ENCODE measurements around the gene ALDH1A2.
"Not testable (repeated sequence)": the region's sequence is repeated elsewhere in the genome, so short reads cannot be mapped to it uniquely, and the experiment has no call there.

The ALDH1A2 gene

DNA sequence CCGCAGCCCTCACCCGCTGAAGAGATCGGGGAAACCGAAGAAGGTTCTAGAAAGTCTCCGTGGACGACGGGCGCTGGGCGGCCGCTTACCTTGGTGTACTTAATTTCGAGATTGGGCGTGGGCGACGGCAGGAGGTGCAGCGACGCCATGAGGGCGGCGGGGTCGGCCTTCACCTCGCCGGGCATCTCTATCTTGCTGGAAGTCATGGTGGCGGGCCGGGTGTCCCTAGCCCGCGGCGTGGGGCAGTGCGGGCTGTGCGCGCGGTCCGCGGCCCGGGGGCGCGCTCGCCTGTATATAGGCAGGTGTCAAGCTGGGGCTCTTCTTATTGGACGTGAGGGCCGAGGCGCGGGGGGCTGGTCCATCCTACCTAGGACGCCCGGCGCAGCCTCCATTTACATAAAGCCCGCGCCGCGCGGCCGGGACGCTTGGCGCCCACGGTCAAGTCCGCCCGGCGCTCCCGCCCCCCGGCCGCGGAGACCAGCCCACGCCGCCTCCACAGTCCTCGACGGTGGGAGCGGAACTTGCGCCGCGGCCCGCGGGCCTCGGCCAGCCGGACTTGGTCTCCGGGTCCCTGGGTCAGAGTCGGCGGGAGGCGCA lies at the start of gene ALDH1A2:
Gene ALDH1A2 (minus strand): TSS at position 267 of the 597 bp plus-strand sequence. CDS start 61 bp downstream, at position 206.
- DNase-seq: no peak

DNA sequence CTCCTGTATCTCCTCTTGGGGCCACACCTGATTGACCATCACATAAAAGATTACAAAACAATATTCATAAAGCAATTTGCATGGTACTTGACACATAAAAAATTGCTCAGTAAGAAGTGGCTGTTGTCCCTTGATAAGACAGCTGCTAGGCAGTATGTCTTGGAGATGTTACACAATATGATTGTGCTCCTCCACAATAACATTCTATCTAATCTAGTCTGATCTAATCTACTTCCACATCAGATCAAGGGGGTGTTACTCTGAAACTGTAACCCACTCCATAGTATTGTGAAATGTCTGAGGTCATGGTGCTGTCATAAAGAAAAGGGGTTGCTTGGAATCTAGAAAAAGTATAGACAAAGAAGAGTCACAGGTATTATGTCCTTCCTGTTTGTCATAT lies 49.3 kb upstream of the ALDH1A2 start:
- DNase-seq: no peak

- DNase-seq: no peak
Measured at GRCh38 chr15:58114388-58114787, 48.9 kb upstream of the ALDH1A2 start.

- DNase-seq: not testable (repeated sequence)
Measured at GRCh38 chr15:58113358-58113757, 47.8 kb upstream of the ALDH1A2 start.

DNA sequence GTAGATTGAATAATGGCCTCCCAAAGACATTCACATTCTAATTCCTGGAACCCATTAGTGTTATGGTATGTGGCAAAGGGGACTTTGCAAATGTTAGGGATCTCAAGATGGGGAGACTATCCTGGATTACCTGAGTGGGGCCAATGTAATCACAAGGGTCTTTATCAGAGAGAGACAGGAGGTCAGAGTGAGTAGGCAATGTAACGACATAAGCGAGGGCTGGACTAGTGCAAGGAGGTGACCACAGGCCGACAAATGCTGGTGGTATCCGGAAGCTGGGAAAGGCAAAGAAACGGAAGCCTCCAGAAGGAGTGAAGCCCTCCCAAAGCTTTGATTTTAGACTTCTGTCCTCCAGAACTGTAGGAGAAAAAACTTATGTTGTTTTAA lies 46.2 kb upstream of the ALDH1A2 start:
- no peak for DNase-seq

DNA sequence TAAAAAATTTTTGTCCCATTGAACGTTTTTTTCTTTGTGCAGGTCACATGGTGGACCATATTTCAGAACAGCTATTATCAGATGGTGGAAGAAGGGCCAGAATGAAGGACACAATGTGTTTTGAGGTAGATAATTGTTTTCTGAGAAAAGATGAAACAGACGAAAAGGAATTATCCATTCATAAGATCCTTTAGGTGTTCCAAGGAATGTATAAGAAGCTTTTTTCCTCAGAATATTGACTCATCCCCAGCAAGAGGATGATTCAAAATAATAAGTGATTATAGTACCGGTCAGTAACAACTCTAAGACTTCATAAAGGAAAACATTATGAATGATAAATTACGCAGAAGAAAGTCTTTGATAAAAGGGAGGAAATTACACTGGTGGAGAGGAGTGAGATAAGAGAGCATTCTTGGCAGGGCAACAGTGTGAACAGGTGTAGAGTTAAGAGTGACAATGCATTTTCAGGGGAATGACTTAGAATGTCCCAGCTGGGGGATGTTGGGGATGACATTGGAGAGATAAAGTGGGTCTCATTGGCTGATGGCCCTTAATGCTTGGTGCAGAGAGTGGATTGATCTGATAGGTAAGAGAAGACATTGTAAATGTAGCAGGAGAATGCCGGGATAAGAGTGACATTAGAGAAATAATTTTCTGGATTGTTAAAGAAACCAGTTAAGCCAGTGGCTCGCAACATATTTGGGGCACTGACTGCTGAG lies 45.6 kb upstream of the ALDH1A2 start:
- no peak for DNase-seq

GRCh38 chr15:58109419-58109818 lies 43.9 kb upstream of the ALDH1A2 start:
- no peak for DNase-seq

DNA sequence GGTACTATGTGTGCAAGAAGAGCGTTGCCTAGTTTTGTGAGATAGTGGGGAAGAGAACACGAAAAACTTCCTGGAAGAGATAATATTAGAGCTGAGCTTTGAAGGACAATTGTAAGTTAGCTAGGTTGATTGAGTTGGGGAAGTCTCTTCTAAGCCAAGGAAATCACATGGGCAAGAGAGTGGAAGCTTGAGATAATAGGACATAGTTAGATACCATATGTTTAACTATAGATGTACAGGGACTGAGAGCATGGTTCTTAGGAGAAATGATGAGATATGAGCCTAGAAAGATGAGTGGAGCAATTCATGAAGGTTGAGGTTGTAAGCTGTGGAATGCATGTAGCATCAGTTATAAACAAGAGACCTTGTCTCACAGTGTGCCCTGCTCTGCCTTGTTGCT lies 42.6 kb upstream of the ALDH1A2 start:
- DNase-seq: no peak

DNA sequence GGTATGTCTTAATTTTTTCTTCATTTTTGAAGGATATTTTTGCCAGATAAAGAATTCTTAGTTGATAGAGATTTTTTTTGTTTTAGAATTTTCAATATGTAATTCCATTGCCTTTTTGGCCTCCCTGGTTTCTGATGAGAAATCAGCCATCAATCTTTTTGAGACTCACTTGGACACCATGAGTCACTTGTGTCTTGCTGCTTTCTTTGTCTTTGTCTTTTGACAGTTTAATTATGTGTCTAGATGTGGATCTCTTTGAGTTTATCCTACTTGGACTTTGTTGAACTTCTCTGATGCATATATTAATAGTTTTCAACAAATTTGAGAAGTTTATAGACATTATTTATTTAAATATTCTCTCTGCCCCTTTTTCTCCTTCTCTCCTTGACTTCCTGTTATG lies 38.0 kb upstream of the ALDH1A2 start:
- no peak for DNase-seq

GRCh38 chr15:58096529-58097084 lies 31.1 kb upstream of the ALDH1A2 start:
- no peak for DNase-seq

DNA sequence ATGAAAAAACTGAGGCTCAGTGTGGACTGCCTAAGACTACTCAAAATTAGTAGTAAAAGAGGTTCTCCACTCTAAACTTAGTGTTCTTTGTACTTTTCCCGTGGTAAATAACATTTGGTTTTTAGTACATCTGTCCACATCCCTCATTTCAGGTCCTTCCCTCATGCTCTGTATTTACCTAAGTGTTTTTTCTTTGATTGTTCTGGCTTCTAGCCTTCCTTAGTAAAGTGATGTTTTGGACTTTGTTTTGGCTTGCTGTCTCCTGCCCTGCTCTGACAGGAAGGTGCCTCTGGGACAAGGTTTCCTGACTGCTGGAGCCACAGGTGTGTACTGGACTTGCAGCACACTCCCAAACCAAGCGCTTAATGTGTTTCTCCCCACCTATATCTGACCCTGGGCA lies 29.9 kb upstream of the ALDH1A2 start:
- DNase-seq: no peak

DNA sequence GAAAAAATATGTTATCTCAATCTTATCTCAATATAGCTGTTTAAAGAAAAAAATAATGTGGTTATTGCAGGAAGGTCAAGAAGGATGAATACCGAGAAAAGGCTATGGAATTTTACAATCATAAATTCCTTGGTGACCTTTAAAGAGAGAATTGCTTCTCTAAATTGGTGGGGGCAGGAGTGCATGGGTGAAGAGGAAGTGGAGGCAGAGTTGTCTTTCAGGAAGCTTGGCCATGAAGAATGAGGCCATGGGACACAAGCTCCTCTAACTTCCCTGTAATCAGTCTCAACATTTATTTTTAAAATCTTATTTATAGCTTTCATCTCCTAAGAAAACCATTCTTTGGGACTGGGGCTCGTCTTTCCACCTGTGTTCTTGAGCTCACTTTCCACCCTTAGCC lies 22.4 kb upstream of the ALDH1A2 start:
- DNase-seq: no peak

- no peak for DNase-seq
Measured at GRCh38 chr15:58086491-58086890, 21.0 kb upstream of the ALDH1A2 start.

- DNase-seq: no peak
Measured at GRCh38 chr15:58083526-58083925, 18.0 kb upstream of the ALDH1A2 start.

DNA sequence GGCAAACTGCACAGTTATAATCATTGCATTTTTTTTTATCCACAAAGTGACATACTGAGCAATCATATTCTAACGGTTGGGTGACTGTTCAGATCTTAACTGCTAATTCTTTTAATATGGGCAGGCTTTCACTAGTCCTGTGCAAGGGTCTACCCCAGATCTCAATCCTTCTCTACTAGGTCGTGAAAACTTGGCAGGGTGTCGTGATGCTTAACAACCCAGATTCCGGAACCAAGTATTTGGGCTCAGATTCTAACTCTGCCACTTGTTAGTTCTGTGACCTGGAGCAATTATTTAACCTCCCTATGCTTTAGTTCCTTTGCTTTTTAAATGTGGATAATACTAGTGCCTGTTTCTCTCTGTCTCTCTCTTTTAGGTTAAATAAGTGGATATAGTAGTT lies 16.4 kb upstream of the ALDH1A2 start:
- DNase-seq: no peak

DNA sequence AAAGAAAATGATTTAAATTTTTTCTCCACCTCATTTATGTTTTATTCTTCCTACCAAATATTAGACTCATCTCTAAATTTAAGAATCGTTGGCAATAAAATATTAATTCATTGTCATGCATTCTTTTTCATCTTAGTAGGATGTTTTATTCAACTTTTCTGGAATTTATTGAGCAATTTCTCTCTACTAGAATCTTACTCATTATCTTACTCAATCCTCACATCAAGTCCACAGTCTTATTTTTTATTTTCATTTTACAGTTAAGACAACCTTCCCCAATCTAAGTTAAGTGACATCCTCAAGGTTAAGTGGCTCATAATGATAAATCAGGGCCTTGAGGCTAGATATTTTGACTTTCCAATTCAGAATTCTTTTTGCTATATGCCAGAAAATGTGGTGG lies 15.9 kb upstream of the ALDH1A2 start:
- no peak for DNase-seq

DNA sequence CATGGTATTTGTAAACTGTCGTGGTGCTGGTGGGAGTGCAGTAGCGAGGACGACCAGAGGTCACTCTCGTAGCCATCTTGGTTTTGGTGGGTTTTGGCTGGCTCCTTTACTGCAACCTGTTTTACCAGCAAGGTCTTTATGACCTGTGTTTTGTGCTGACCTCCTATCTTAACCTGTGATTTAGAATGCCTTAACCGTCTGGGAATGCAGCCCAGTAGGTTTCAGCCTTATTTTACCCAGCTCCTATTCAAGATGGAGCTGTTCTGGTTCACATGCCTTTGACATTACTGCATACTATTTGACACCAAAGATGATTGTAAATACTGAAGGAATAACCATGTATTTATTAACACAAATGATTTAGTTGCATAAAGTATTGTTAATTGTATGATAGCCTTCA lies 15.4 kb upstream of the ALDH1A2 start:
- DNase-seq: not testable (repeated sequence)

GRCh38 chr15:58080398-58080797 lies 14.9 kb upstream of the ALDH1A2 start:
- DNase-seq: no peak

GRCh38 chr15:58078591-58078990 lies 13.1 kb upstream of the ALDH1A2 start:
- no peak for DNase-seq

DNA sequence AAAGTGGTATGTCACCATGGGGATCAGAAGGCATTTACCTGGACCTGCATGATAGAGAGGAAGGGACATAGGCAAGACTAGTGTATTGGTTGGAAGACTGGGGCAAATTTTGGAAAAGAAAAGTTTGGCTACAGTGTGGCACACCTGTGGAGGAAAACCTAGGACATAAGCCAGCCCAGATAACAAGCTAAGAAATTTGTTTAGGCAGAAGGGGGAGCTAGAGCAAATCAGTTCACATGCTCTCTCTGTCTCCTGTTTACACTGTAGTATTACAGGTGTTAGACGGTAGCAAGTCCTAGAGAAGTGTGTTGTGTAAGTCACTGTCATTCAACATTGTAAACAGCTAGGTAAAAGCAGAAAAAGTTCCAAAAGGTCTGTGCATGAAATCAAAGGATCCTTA lies 11.9 kb upstream of the ALDH1A2 start:
- DNase-seq: peak; percentile 17

- DNase-seq: no peak
Measured at GRCh38 chr15:58074452-58074851, 8.9 kb upstream of the ALDH1A2 start.

- peak; percentile 56 for DNase-seq
Measured at GRCh38 chr15:58070801-58071418, 5.4 kb upstream of the ALDH1A2 start.

- no peak for DNase-seq
Measured at GRCh38 chr15:58069008-58069407, 3.5 kb upstream of the ALDH1A2 start.

All from RPMI8226 (cell line).